Activated B cell treated with CpG ODN at 0.5 μM for 24 hours (primary cell): ENCODE measurements around the gene PPP1R1C. TPM values are rescaled to one million over a fixed set of nuclear protein-coding genes. Genes with fewer than 3 reads are reported as not detected.

Source experiments
- ATAC-seq: fragments of 200-7000 bp; cut with Tn5 transposase; one replicate; pipeline ENCODE4 v1.10.0; 2021; ENCODE audit warnings: low read depth, mild to moderate bottlenecking, moderate library complexity
- CTCF ChIA-PET: fragments of 350-600 bp; sonication (Branson Sonifier 250); formaldehyde crosslinking; loops from one replicate; lab custom pipeline; 2021; ENCODE audit warnings: antibody characterized with exemption; lab: Charles Lee
- POLR2A ChIA-PET: fragments of 350-600 bp; sonication (Branson Sonifier 250); formaldehyde crosslinking; loops from one replicate; lab custom pipeline; 2021; ENCODE audit warnings: antibody characterized with exemption; lab: Charles Lee
- DNase-seq: peaks from one replicate; pipeline ENCODE4 v3.0.0; 2022
- H3K27ac Mint-ChIP-seq: one replicate; pipeline ENCODE4 v1.8.0; 2020; ENCODE audit warnings: mixed read lengths
- H3K27me3 Mint-ChIP-seq: one replicate; pipeline ENCODE4 v1.8.0; 2021; ENCODE audit warnings: mixed read lengths
- H3K36me3 Mint-ChIP-seq: one replicate; pipeline ENCODE4 v1.8.0; 2021; ENCODE audit warnings: low read depth, mixed read lengths
- H3K4me1 Mint-ChIP-seq: one replicate; pipeline ENCODE4 v1.8.0; 2021; ENCODE audit warnings: mixed read lengths
- H3K4me3 Mint-ChIP-seq: one replicate; pipeline ENCODE4 v1.8.0; 2020; ENCODE audit warnings: mild to moderate bottlenecking, mixed read lengths
- H3K9me3 Mint-ChIP-seq: one replicate; pipeline ENCODE4 v1.8.0; 2020; ENCODE audit warnings: mixed read lengths
- intact Hi-C: fragments of 100-400 bp; cut with micrococcal nuclease; formaldehyde crosslinking; loops from one replicate; pipeline ENCODE4 v1.15.1; 2024
- total RNA-seq: library from RNA; stranded (reverse); gene quantifications from 2 replicates; pipeline ENCODE4 v1.2.3, GENCODE V29; 2022
- TF ChIP-seq, protein P1 (sequence below): fragments of 200-600 bp; IDR thresholded peaks from one replicate; pipeline ENCODE4 v1.8.0; 2022; ENCODE audit warnings: antibody characterized with exemption, mild to moderate bottlenecking

Gene PPP1R1C
- total RNA-seq, 1 donor from 2014 or later = not detected

DNA sequence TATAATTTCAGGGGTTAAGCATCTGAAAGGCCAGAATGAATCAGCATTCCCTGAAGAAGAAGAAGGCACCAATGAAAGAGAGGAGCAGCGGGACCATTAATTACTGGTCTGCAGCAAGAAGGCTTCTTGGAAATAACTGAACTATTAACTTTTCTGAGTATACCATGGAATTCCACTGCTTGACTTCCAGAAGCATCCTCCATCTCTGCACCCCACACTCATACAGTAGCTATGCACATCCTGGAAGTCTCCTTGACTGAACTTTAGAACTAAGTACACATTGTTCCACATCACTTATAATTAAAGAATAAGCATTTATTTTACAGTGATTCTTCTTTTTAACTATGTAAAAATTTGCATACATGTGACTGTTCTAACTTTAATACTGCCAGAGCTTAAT is 131.5 kb downstream of the PPP1R1C start:
- peaks cover under 1% of the 10 kb centered on the region for H3K27me3 Mint-ChIP-seq
- ATAC-seq = no peak
- intact Hi-C loops = no loop called here
- no peak overlapping the region for H3K4me3 Mint-ChIP-seq
- no peaks in the 10 kb centered on the region for H3K4me1 Mint-ChIP-seq
- ChIA-PET POLR2A (no interaction called here), CTCF (no interaction called here)
- no peak for DNase-seq
- H3K27ac Mint-ChIP-seq = no peak overlapping the region
- no peaks in the 10 kb centered on the region for H3K36me3 Mint-ChIP-seq
- no peaks in the 10 kb centered on the region for H3K9me3 Mint-ChIP-seq
- TF ChIP-seq, protein P1, sequence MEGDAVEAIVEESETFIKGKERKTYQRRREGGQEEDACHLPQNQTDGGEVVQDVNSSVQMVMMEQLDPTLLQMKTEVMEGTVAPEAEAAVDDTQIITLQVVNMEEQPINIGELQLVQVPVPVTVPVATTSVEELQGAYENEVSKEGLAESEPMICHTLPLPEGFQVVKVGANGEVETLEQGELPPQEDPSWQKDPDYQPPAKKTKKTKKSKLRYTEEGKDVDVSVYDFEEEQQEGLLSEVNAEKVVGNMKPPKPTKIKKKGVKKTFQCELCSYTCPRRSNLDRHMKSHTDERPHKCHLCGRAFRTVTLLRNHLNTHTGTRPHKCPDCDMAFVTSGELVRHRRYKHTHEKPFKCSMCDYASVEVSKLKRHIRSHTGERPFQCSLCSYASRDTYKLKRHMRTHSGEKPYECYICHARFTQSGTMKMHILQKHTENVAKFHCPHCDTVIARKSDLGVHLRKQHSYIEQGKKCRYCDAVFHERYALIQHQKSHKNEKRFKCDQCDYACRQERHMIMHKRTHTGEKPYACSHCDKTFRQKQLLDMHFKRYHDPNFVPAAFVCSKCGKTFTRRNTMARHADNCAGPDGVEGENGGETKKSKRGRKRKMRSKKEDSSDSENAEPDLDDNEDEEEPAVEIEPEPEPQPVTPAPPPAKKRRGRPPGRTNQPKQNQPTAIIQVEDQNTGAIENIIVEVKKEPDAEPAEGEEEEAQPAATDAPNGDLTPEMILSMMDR = no peak

DNA sequence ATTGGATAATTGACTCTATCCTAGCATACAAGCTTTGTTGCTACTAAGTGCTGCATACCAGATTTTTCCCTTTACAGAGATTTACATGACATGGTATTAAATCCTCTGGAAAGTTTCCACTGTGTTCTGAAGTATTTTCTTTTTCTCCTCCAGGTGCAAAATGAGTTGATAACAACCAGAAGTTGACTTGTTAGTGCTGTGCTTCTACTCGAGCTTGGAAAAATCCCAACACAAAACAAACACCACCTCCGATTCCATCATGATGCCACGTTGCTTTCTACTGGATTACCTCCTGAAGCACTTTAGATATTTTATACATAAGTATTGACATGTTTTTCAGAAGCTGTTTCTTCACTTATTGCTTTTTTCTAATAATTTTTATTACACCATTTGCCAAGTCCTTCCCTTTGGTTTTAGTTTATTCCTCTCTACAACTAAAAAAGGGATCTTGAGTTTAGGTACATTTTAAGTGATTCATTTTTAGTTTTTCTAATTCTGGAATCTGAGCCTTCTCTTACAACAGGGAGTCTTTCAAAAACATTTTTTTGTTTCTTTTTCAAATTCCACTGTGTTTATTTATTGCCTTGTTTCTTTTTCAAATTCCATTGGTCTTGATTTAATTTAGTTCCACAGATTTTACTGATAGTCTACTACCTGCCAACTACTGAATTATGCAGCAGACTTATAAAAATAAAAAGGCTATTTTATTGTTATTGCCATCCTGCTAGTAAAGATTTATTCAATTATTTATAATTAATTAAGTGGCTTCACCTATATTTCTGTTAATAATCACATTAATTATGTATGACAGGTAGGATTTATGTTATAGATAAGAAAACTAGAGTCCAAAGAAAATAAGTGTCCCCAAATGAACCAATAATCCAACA is 143.4 kb downstream of the PPP1R1C start:
- Mint-ChIP-seq H3K36me3 (no peaks in the 10 kb centered on the region), H3K4me1 (no peaks in the 10 kb centered on the region), H3K27me3 (peaks cover 6% of the 10 kb centered on the region), H3K4me3 (no peak overlapping the region), H3K9me3 (no peaks in the 10 kb centered on the region), H3K27ac (no peak overlapping the region)
- ATAC-seq (no peak), DNase-seq (no peak)
- TF ChIP-seq, protein P1 = no peak
- CTCF ChIA-PET = no interaction called here
- POLR2A ChIA-PET = no interaction called here
- intact Hi-C loops = no loop called here

DNA sequence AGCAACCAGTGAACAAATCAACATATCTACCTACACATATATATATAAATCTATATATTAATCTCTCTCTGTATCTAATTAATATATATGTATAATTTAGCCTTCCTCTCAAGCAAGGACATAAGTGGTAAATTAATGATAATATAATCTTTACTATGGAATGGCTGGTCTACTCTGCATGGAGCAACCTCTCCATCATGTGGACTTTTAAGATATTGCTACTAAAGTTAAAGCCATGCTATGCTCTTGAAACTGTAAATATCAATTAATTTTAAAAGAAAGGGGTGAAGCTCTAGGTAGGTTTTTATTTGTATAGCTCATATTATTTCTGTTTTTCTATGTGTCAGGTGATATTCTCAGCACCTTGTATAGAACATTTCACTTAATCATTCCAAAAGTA is 147.0 kb downstream of the PPP1R1C start:
- no peak for ATAC-seq
- Mint-ChIP-seq H3K27me3 (peaks cover 3% of the 10 kb centered on the region), H3K36me3 (no peaks in the 10 kb centered on the region), H3K9me3 (no peaks in the 10 kb centered on the region), H3K4me3 (no peak overlapping the region), H3K27ac (no peak overlapping the region), H3K4me1 (no peaks in the 10 kb centered on the region)
- POLR2A ChIA-PET = no interaction called here
- DNase-seq = no peak
- intact Hi-C loops = no loop called here
- TF ChIP-seq, protein P1 = no peak
- CTCF ChIA-PET = no interaction called here

DNA sequence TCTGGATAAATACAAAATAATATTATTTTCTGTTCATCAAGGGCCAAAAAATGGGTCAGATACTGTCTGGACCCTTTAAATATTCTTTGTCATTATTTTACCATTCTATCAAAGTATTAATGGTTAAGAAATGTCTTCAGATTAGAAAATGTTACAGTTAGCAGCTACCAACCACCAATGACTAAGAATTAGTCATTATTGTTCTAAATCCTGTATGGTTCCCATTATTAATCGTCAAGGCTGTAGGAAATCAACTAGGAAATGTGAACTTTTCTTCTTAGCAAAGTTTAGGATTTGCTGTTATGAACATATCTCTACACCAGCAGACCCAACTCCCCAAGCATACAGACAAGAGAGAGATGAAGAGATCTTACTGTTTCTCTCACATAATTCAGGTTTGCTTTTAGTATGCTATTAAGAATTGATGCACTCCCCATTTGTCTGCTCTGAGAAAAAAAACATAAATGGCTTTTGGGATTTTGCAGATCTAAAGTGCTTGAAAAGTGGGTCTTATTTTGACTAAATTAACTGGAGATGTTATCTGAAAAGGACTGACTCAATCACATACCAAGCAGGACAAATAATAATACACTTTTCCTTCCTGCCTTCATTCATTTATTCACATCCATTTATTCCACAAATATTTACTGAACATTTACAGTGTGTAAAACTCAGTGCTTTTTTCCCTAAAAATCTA is 147.7 kb downstream of the PPP1R1C start:
- ChIA-PET CTCF (no interaction called here), POLR2A (no interaction called here)
- no peaks in the 10 kb centered on the region for H3K9me3 Mint-ChIP-seq
- DNase-seq = no peak
- intact Hi-C loops = no loop called here
- peaks cover 4% of the 10 kb centered on the region for H3K27me3 Mint-ChIP-seq
- no peaks in the 10 kb centered on the region for H3K36me3 Mint-ChIP-seq
- H3K4me3 Mint-ChIP-seq = no peak overlapping the region
- TF ChIP-seq, protein P1 = no peak
- ATAC-seq = no peak
- no peaks in the 10 kb centered on the region for H3K4me1 Mint-ChIP-seq
- H3K27ac Mint-ChIP-seq = no peak overlapping the region

DNA sequence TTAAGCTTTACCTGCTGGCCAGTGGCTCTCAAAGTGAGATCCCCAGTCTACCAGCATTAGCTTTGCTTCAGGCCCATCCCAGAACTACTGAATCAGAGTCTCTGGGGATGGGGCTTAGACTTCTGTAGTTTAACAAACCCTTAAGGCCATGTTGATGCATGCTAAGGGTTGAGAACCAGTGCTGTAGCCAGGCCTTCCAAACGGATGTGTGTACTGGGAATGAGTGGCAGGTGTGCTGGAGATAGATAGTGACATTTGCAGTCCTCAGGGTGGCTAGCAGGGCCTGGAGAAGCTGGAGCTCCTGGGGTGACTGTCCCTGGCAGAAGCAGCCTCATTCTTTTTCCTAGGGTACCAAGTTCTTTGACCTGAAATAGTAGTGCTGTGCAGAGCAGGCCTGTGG is 148.5 kb downstream of the PPP1R1C start:
- H3K4me1 Mint-ChIP-seq = no peaks in the 10 kb centered on the region
- H3K27me3 Mint-ChIP-seq = peaks cover 3% of the 10 kb centered on the region
- intact Hi-C loops = no loop called here
- POLR2A ChIA-PET = no interaction called here
- DNase-seq = no peak
- CTCF ChIA-PET = no interaction called here
- no peak overlapping the region for H3K27ac Mint-ChIP-seq
- TF ChIP-seq, protein P1 = no peak
- no peak for ATAC-seq
- H3K36me3 Mint-ChIP-seq = no peaks in the 10 kb centered on the region
- no peak overlapping the region for H3K4me3 Mint-ChIP-seq
- no peaks in the 10 kb centered on the region for H3K9me3 Mint-ChIP-seq
